ENCODE data around the gene CCL22.

Gene CCL22

GRCh38 chr16:57380671-57381462, 22.3 kb downstream of the CCL22 start:
- H3K36me3 ChIP-seq (ENCODE audit: insufficient read depth, low read length): no peaks in the 10 kb centered on the region
- no peak overlapping the region for H3K4me2 ChIP-seq (ENCODE audit: low read length)
- no peaks in the 10 kb centered on the region for H3K9me3 ChIP-seq (replicated peaks; ENCODE audit: low read length)
- no peaks in the 10 kb centered on the region for H3K4me1 ChIP-seq (ENCODE audit: control insufficient read depth, insufficient read depth, low read length)
- no peak overlapping the region for H3K9ac ChIP-seq (ENCODE audit: low read depth, low read length)
- no peak overlapping the region for H3K4me3 ChIP-seq (ENCODE audit: low read length)
- H3K27me3 ChIP-seq (ENCODE audit: control insufficient read depth, insufficient read depth, low read length): peaks cover 27% of the 10 kb centered on the region

- Histone ChIP-seq H3K27me3 (ENCODE audit: control insufficient read depth, insufficient read depth, low read length) (peaks cover 27% of the 10 kb centered on the region), H3K9me3 (replicated peaks; ENCODE audit: low read length) (no peaks in the 10 kb centered on the region), H3K9ac (ENCODE audit: low read depth, low read length) (no peak overlapping the region), H3K36me3 (ENCODE audit: insufficient read depth, low read length) (no peaks in the 10 kb centered on the region), H3K4me2 (ENCODE audit: low read length) (no peak overlapping the region), H3K4me1 (ENCODE audit: control insufficient read depth, insufficient read depth, low read length) (no peaks in the 10 kb centered on the region), H3K4me3 (ENCODE audit: low read length) (no peak overlapping the region)
Measured at GRCh38 chr16:57381791-57382534, 23.4 kb downstream of the CCL22 start.

- Histone ChIP-seq H3K4me1 (ENCODE audit: control insufficient read depth, insufficient read depth, low read length) (no peaks in the 10 kb centered on the region), H3K9me3 (replicated peaks; ENCODE audit: low read length) (no peaks in the 10 kb centered on the region), H3K9ac (ENCODE audit: low read depth, low read length) (no peak overlapping the region), H3K36me3 (ENCODE audit: insufficient read depth, low read length) (no peaks in the 10 kb centered on the region), H3K4me3 (ENCODE audit: low read length) (no peak overlapping the region), H3K27me3 (ENCODE audit: control insufficient read depth, insufficient read depth, low read length) (peaks cover 21% of the 10 kb centered on the region), H3K4me2 (ENCODE audit: low read length) (no peak overlapping the region)
Measured at GRCh38 chr16:57382535-57383275, 24.1 kb downstream of the CCL22 start.

GRCh38 chr16:57383276-57384247, 25.0 kb downstream of the CCL22 start:
- H3K4me1 ChIP-seq (ENCODE audit: control insufficient read depth, insufficient read depth, low read length): no peaks in the 10 kb centered on the region

GRCh38 chr16:57384248-57385070, 25.9 kb downstream of the CCL22 start:
- Histone ChIP-seq H3K27me3 (ENCODE audit: control insufficient read depth, insufficient read depth, low read length) (peaks cover 22% of the 10 kb centered on the region), H3K4me1 (ENCODE audit: control insufficient read depth, insufficient read depth, low read length) (no peaks in the 10 kb centered on the region), H3K4me2 (ENCODE audit: low read length) (no peak overlapping the region), H3K9me3 (replicated peaks; ENCODE audit: low read length) (no peaks in the 10 kb centered on the region), H3K4me3 (ENCODE audit: low read length) (no peak overlapping the region), H3K9ac (ENCODE audit: low read depth, low read length) (no peak overlapping the region), H3K36me3 (ENCODE audit: insufficient read depth, low read length) (no peaks in the 10 kb centered on the region)

More at GRCh38 chr16:57383276-57384247, 25.0 kb downstream of the CCL22 start:
- peaks cover 21% of the 10 kb centered on the region for H3K27me3 ChIP-seq (ENCODE audit: control insufficient read depth, insufficient read depth, low read length)
- H3K36me3 ChIP-seq (ENCODE audit: insufficient read depth, low read length): no peaks in the 10 kb centered on the region
- H3K9ac ChIP-seq (ENCODE audit: low read depth, low read length): no peak overlapping the region
- H3K9me3 ChIP-seq (replicated peaks; ENCODE audit: low read length): no peaks in the 10 kb centered on the region
- no peak overlapping the region for H3K4me2 ChIP-seq (ENCODE audit: low read length)
- no peak overlapping the region for H3K4me3 ChIP-seq (ENCODE audit: low read length)

GRCh38 chr16:57385083-57385482, 26.5 kb downstream of the CCL22 start:
- no peak overlapping the region for H3K9ac ChIP-seq (ENCODE audit: low read depth, low read length)
- no peaks in the 10 kb centered on the region for H3K9me3 ChIP-seq (replicated peaks; ENCODE audit: low read length)
- no peaks in the 10 kb centered on the region for H3K4me1 ChIP-seq (ENCODE audit: control insufficient read depth, insufficient read depth, low read length)
- H3K4me2 ChIP-seq (ENCODE audit: low read length): no peak overlapping the region
- H3K4me3 ChIP-seq (ENCODE audit: low read length): no peak overlapping the region
- peaks cover 28% of the 10 kb centered on the region for H3K27me3 ChIP-seq (ENCODE audit: control insufficient read depth, insufficient read depth, low read length)
- H3K36me3 ChIP-seq (ENCODE audit: insufficient read depth, low read length): no peaks in the 10 kb centered on the region

- Histone ChIP-seq H3K9me3 (replicated peaks; ENCODE audit: low read length) (no peaks in the 10 kb centered on the region), H3K4me3 (ENCODE audit: low read length) (no peak overlapping the region), H3K4me1 (ENCODE audit: control insufficient read depth, insufficient read depth, low read length) (no peaks in the 10 kb centered on the region), H3K4me2 (ENCODE audit: low read length) (no peak overlapping the region), H3K9ac (ENCODE audit: low read depth, low read length) (no peak overlapping the region), H3K36me3 (ENCODE audit: insufficient read depth, low read length) (no peaks in the 10 kb centered on the region), H3K27me3 (ENCODE audit: control insufficient read depth, insufficient read depth, low read length) (peaks cover 39% of the 10 kb centered on the region)
Measured at GRCh38 chr16:57386381-57386951, 27.9 kb downstream of the CCL22 start.

GRCh38 chr16:57387598-57388354, 29.2 kb downstream of the CCL22 start:
- Histone ChIP-seq H3K9ac (ENCODE audit: low read depth, low read length) (no peak overlapping the region), H3K4me2 (ENCODE audit: low read length) (no peak overlapping the region), H3K4me3 (ENCODE audit: low read length) (no peak overlapping the region), H3K36me3 (ENCODE audit: insufficient read depth, low read length) (no peaks in the 10 kb centered on the region), H3K9me3 (replicated peaks; ENCODE audit: low read length) (no peaks in the 10 kb centered on the region), H3K27me3 (ENCODE audit: control insufficient read depth, insufficient read depth, low read length) (peaks cover 43% of the 10 kb centered on the region), H3K4me1 (ENCODE audit: control insufficient read depth, insufficient read depth, low read length) (no peaks in the 10 kb centered on the region)

GRCh38 chr16:57388359-57389086, 29.9 kb downstream of the CCL22 start:
- Histone ChIP-seq H3K4me2 (ENCODE audit: low read length) (no peak overlapping the region), H3K36me3 (ENCODE audit: insufficient read depth, low read length) (no peaks in the 10 kb centered on the region), H3K27me3 (ENCODE audit: control insufficient read depth, insufficient read depth, low read length) (peaks cover 47% of the 10 kb centered on the region), H3K9ac (ENCODE audit: low read depth, low read length) (no peak overlapping the region), H3K4me1 (ENCODE audit: control insufficient read depth, insufficient read depth, low read length) (no peaks in the 10 kb centered on the region), H3K4me3 (ENCODE audit: low read length) (no peak overlapping the region), H3K9me3 (replicated peaks; ENCODE audit: low read length) (no peaks in the 10 kb centered on the region)

All from skeletal muscle satellite cell (primary cell).